Lung microvascular endothelial cell (primary cell): ENCODE measurements around the gene PRRT1B. TPM values are rescaled to one million over a fixed set of nuclear protein-coding genes. Genes with fewer than 3 reads are reported as not detected.

Source experiments
- DNase-seq, 2 donors: peaks; one replicate each; pipeline versions ENCODE4 v3.0.0 to v3.0.0-alpha.2; 2010; ENCODE audit warnings: low read depth in 2 of 2
- total RNA-seq: library from RNA; depleted of rRNA; stranded (reverse); fragments of >200 nt; gene quantifications from 2 replicates; pipeline ENCODE4 v1.2.1, GENCODE V29; 2014

The PRRT1B gene
- total RNA-seq, 1 donor from 2014 or later = not detected

DNA sequence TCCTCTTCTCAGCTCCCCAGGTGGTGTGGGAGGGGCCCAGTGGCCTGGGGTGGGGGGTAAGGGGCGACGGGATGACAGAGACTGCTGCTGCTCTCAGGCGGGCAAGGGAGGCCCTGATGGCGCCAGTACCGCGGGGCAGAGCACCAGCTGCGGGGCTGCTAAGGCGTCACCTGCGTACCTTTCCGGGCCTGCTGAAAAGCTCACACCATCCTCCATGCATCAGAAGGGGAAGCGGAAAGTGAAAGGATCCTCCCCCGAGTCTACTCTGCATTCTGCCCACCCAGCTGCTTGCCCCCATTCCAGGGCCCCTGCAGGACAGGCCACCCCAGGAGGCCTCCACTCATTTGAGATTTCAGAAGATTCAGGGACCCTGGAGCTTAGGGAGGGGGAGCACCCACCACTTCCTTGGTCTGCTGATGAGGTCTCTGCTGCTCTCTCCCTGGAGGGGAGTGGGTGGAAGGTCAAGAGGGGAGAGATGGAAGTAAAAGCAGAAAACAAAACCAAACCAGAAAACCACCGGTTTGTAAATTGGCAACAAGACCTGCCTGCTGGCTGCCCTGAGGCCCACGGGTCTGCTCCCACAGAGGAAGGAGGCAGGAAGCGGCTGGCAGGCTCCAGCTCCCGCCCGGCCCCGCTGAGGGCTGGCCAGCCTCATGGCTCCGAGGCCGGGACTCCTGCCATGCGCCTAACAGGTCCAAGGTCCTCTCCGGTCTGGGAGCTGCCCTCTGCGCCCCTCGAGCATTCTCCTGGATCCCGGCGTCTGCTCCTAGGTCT, 33.6 kb downstream of the PRRT1B start:
- peak in 1 of 2 donors; percentile 66 for DNase-seq

DNA sequence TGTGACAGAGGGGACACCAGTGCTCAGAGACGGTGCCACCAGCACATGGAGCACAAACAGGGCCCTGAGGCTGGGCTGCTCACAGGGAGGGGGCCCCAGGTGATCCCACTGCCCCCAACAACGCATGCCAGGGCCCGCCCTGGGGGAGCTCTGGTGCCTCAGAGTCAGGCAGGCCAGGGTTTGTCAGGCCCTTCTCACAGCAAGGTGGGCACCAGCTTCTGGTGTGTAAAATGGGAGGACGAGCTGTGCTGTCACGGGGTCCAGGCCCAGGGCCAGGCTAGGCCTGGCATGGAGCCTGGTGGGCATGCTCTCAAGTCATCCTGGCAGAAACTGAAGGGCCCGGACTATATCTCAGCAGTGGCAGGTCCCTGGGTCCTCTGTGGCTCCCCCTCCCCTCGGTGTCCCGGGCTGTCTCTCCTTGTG, 34.5 kb downstream of the PRRT1B start:
- DNase-seq = no peak

DNA sequence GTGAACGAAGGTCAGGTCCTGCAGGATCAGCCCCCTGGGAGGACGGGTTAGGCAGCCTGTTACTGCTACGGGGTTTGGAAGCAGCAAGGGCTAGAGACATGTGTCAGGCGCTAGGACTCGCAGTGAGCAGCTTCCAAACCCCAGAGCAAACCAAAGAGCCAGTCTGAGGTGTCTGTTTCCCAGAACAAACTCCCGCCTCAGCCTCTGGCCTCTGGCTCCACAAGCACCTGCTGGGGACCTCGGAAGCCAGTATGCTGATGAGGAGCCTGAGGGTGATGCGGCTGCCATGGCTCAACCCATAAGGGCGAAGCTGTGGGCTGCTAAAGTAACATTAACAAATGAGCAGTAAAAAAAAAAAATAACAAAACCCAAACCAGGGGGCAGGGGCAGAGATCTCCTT, 35.0 kb downstream of the PRRT1B start:
- no peak for DNase-seq

DNA sequence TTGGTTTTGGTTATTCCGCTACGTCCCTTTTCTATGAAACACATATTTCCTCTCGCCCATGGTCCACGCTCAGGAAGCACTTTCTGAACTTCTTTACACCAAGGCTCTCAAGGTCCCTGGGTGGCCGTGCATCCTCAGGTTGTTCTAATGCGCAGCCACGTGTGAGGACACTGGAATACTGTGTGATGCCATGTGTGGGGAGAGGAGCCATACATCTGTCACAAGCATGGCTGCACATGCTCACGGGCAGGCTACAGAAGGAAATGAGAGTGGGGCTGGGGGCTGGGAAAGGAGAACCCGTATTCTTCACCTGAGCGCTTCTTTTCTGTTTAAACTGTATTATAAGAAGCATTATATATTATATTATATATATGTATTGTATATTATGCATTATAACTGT, 36.7 kb downstream of the PRRT1B start:
- DNase-seq = no peak

DNA sequence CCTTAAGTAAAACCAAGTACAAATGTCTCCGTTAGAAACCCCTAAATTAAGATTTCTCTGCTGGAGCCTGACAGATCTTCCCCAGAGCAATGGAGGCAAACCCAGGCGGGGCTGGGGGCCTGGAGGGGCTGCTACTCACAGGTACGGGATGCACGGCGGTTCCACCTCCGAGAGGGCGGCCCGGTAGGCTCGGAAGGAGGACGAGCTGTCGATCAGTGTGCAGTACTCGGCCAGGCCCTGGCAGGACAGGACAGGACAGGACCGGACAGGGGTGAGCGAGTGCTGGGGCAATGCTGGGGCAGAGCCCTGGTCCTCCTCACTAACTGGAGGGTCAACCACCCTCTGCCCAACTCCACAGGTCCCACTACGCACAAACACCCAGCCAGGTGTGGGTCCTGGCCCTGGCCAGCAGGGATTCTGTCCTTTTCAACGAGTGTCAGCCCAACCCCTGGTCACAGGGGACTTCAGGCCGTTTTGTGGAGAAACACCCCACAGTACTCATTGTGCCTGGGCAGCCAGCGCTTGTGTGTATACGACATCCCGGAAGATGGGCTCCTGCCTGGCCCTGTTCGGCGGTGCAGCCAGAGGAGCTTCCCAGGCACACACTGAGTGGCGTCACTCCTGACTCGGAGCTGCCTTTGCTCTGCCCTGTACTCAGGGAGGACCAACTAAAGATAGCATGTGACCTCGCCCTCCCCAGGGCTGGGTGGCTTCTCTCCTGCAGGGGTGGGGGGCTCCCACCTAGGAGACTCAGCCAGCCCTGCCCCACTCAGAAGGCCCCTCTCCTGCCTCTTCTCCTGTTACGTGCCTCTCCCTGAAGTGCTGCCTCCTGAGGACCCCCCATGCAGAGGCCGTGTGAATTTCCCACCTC, 37.4 kb downstream of the PRRT1B start:
- no peak for DNase-seq

DNA sequence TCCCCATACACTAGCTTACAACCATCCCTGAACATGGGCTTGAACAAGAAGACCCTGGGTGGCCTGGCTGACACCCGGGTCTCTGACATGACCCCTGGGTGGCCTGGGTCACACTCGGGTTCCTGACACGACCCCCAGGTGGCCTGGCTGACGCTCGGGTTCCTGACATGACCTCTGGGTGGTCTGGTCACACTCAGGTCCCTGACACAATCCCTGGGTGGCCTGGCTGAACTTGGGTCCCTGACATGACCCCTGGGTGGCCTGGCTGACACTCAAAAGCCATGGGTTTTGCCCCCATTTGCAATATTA, 38.0 kb downstream of the PRRT1B start:
- no peak for DNase-seq

DNA sequence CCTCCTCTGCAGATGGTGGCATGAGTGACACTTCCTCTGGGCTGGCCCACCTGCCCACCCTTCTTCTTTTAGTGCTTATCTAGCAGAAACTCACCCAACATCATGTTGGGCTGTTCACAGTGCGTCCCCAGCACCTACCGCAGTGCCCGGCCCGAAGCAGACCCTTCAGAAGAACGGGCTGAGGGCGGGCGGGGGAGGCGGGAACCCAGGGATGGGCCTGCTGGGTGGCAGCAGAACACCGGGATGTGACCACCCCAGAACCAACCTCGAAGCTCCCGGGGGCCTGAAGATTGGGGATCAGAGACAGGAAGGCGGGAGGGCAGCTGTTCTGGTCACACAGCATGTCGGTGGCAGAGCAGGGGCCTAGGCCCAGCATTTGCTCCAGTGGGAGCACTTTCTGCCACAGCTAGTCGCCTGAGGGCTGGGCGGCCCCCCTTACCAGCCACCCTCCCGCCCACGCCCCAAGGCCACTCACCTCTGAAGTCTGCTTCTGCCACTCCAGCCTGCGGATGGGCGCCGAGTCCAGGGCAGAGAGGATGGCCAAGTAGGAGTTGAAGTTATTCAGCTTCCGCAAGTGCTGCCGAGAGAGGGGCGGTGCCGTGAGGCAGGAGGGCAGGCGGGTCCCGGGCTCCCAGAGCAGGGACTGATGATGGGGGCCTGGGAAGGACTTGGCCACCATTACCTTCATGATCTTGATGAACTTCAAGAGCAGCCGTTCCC, 38.7 kb downstream of the PRRT1B start:
- no peak for DNase-seq

DNA sequence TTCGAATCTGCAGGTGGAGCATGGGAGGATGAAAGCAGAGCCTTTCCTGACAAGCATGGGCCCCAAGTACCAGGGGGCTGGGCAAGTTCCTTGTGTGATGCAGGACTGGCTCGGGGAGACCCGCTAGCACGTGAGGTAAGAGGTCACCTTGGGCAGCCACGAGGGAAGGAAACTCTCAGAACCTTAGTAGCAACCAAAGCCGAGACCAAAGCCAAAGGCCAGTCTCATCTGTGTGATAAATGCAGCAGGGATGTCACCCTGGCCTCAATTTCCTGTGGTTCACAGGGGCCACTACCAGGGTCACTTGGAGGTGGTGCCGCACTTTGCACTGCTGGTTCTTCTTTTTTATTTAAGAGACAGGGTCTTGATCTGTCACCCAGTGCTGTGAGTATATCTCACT, 39.5 kb downstream of the PRRT1B start:
- DNase-seq = no peak

DNA sequence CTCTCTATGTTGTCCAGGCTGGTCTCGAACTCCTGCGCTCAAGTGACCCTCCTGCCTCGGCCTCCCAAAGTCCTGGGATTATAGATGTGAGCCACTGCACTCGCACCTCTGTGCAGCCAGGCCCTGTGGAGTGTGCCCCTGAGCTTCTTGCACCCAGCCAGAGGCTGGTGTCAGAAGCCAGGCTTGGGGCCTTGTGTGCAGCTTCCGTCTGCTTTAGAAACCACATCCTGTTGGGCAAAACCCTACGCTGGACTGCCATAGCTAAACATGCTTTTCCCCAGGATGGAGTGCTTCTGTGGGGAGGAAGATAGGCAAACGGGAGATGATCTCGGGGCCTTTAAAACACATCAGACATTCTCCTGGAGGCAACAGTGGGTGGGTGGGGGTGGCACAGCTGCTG, 40.1 kb downstream of the PRRT1B start:
- peak; percentile 54 to 71 for DNase-seq

DNA sequence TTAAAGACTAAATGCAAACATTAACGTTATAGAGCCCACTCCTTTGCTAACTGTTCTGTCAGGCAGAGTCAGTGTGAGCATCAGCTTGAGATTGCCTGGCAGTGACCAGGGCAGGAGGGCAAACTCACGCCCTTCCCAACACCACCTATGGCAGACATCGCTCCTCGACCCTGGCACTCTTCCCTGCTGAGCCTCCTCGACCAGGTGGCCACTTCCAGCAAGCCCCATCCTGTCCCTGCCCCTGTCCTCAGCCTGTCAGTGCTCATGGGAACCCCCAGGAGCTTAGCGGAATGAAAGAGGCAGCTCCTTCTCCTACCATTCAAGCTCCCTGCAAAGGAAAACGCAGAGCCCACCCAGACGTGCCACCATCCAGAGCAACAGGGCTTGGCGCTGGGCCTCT, 42.0 kb downstream of the PRRT1B start:
- DNase-seq = no peak

DNA sequence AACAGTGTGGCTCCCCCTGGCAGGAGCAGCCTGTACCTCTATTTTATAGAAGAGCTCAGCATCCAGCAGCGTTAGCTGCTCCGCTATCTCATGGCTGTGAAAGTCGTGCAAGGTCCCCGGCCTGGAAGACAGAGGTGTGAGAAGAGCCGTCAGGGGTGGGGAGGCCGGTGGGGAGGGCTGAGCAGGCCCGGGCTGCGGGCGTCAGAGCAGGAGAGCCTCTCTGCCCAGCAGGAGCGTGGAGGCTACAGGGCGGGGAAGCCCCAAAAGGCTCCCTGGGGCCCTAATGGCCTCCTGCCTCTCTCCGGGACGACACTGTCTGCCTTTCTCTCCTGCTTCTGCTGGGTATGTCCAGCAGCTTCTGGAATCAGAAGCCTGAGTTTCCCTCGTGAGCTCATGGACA, 42.6 kb downstream of the PRRT1B start:
- DNase-seq = no peak

DNA sequence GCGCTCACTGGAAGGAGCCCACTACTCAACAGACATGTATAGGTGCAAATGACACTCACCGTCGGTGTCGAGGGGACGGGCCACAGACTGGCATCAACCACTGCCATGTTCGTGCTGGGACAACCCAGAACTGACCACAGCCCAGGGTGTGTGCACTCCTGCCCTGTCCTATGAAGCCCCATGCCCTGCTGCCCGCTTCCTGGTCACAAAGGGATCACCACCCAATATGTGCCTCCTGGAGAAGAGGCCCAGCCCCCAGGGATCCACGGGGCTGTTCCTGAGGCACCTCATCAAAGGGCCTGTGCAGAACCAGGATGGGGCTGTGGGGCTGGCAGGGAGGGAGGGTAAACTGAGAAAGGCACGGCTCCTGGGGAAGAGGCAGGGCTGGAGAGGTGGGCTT, 43.1 kb downstream of the PRRT1B start:
- DNase-seq = no peak

DNA sequence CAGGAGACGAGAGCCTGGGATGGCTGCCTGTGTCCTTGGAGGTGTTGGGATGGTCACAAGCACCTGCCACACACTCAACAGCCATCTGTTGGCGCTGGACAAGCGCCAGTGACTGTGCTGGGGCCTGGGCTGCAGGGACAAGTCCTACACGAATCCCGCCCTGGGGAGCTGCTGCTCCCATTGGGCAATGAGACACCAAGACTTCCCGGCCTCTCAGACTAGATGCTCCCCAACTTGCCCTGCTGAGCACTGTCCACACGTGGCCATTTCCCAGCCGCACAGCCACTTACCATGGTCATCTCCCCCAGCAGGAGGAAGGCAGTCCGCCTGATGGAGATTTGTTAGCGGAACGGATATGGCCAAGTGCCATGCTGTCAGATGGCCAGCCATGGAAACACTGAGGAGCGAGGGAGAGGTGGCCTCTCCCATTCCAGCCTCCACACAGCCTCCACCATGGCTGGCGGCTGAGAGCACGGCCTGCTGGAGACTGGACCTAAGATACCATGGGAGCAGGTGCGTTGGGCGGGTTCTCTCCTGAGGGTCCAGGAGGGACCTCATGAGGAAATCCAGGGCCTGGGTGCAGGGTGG, 43.9 kb downstream of the PRRT1B start:
- no peak for DNase-seq

DNA sequence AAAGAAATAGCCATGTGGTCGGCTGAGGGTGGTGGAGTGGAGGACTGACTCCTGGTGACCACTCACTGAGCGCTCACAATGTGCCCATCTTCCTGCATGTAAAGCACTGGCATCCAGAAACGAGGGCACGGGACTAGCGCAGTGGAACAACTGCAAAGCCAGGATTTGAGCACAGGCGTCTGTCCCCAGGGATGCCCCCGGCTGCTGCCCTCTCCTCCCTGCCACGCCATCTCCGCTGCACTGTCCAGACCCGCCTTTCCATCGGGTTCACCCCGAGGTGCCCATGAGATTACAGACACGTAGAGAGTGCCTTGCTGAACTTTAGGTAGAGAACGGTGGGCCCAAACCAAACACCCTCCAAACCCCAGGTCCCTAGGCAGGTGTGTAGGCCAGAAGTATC, 44.7 kb downstream of the PRRT1B start:
- DNase-seq = no peak

DNA sequence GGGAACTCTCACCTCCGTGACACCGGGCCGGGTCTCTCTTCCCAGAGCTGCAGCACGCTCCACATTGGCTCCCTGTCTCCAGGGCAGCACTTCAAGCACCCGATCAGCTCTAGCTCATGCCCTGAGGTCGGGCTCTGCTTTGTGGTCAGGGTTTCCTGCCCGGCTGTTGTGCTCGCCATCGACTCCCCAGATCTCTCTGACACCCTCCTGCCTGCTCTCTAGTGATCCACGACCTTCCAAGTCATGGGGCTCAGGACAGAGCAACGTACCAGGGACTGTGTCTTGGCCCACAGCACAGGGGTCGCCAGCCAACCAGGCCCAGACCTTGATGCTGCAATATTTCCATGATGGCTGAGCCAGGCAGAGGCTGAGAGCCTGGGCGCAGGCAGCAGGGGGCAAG, 45.1 kb downstream of the PRRT1B start:
- no peak for DNase-seq

DNA sequence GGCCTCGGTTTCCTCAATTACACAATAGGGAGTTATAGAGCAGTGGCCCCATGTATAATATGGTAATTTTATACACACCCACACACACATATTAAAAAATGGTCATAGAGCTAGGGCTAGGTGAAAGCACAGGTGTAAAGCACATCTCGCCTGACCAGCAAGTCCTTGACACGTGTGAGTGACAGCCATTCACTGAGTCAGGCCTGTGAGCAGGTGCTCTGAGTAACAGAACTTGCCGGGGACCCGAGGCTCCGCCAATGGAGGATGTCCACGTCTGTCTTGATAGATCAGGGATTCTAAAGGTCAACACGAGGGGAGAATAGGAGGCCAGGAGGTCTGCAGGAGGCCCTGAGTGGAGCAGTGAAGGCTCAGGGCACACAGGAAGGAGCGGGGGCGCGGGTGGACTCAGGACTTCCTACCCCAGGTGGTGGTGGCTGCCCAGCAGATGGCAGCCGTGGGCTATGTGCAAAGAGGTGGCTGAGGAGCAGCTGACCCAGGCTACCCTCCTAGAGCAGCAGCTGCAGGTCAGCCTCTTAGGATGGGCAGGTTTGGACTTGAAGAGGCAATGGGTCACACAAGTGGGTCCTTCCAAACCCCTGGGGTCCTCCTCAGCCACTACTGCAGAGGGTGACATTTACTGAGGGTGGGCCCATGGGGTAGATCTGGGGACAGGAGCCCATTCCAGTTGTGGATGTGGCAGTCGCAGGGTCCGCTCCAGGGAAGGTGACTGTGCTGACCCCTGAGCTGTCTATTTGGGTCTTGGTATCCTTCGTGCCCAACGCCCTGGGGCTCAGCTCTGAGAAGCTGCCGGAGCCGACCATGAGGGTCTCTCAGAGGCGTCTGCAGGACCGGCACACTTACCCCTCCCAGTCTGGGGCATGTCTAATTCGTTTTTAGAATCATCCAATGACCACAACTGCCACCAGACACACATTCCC, 45.9 kb downstream of the PRRT1B start:
- peak; percentile 80 to 87 for DNase-seq

DNA sequence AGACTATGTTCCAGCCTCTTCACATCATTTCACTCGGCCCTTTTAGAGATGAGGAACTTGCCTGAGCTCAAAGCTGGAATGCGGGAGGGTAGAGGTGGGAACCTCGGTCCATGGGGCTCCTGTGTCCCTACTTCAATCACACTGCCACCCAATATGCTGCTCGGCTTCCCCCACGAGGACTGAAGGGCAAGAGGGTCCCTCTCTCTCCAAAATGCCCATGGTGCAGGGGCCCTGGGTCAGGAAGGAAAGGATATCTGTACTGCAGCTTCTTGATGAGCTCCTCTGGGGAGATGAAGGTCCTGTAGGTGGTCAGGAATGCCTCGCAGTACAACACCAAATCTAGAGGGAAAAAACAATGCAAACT, 46.5 kb downstream of the PRRT1B start:
- no peak for DNase-seq

DNA sequence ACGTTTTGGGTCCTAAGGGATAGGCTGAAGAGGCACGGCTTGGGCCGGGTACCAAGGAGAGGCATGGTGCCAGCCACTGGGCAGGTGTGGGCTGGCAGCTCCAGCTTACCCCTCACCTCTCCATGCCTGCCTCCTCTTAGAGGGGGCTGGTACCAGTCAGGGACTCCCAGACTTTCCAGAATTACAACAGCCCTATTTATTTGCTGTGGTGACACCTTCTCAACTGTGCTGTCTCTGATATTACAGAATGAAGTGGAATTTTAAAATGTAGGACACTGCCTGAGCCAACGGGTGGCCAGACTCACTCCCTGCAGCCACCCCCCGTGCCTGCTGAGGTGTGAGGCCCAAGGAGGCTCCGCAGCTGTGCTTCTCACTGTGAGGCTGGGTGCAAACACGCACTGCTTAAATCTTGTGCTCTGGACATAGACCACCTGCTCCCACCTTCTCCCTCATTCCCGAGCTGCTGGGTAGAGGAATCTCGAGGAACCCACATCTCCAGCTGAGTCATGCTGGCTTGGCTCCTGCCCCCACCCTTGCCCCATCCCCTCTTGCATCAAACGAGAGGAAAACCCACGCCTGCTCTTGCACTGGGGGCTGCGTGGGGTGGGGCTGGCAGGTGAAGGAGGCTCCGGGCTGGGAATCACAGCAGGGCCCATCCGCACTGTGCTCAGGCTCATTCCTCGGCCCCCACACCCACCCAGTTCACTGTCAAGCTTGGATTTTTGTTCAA, 47.9 kb downstream of the PRRT1B start:
- no peak for DNase-seq

DNA sequence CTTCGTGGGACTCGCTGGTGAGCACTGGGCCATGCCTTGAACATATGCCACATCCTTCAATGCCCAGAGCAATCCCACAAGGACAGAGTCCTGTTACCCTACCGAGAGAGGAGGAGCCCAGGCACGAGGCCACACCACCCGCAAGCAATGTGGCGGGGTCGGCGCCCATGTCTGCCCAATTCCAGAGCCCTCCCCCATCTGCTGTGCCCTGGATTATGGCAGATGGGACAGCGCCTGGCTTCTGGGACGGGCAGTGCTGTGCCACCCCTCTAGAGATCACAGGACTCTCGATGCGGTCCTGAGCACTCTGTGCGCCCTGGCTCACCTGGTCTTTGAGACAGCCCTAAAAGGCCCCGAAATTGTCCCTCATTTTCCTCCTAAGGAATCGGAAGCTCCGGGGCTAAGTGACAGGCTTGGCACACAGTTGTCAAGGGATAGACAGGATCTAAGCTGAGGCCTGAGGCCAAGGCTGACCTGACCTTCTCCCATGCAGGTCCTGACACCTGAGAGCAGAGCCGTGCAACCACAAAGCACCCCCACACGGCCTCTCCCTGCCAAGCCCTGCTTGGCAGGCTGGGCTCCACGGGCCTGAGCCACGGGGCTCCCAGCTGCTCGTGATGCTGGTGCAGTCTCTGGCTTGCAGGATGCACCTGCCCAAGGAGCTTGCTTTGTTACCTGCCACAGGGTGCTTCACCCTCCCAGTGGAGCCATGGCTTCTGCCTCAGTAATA, 48.8 kb downstream of the PRRT1B start:
- DNase-seq = no peak
